Measurements from ENCODE around the gene ERCC6L2.

The ERCC6L2 gene

GRCh38 chr9:95935861-95936578, 60.5 kb downstream of the ERCC6L2 start:
- TF ChIP-seq CTCF (IDR thresholded peaks at IDR 0.05; ENCODE audit: low read depth, low read length, missing control alignments), result no peak
- H3K4me3 ChIP-seq (ENCODE audit: low read depth, low read length), result no peak overlapping the region
- DNase-seq (ENCODE audit: low read depth), result no peak

DNA sequence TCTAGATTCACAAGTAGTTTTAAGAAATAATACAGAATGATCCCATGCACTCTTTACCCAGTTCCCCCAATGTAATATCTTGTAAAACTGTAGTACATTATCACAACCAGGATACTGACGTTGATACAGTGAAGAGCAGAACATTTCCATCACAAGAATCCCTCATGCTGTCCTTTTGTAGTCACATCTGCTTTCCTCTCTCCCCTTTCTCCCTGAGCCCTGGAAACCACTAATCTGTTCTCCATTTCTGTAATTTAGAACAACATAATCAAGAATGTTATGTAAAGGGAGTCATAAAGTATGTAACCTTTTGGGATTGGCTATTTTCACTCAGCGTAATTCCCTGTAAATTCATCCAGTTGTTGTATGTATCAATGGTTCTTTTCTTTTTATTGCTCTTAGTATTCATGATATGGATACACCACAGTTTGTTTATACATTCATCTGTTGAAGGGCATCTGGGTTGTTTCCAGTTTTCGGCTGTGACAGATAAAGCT, 61.1 kb downstream of the ERCC6L2 start:
- no peak overlapping the region for H3K4me3 ChIP-seq (ENCODE audit: low read depth, low read length)
- no peak for DNase-seq (ENCODE audit: low read depth)
- TF ChIP-seq CTCF (IDR thresholded peaks at IDR 0.05; ENCODE audit: low read depth, low read length, missing control alignments), result no peak

DNA sequence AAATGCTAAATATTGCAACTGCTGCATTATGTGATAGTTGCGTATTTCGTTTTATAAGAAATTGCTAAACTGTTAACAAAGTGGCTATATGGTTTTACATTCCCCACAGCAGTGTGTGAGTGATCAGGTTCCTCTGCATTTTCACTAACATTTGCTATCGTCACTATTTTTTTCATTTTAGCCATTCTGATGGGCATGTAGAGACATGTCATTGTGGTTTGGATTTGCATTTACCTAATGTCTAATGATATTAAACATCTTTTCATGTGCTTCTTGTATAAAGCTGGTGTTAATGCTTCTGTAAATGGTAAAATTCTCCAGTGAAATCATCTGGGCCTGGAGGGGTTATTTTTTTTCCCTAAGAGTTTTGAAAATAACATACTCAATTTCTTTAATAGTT, 61.6 kb downstream of the ERCC6L2 start:
- no peak for DNase-seq (ENCODE audit: low read depth)
- no peak overlapping the region for H3K4me3 ChIP-seq (ENCODE audit: low read depth, low read length)
- TF ChIP-seq CTCF (IDR thresholded peaks at IDR 0.05; ENCODE audit: low read depth, low read length, missing control alignments), result no peak

DNA sequence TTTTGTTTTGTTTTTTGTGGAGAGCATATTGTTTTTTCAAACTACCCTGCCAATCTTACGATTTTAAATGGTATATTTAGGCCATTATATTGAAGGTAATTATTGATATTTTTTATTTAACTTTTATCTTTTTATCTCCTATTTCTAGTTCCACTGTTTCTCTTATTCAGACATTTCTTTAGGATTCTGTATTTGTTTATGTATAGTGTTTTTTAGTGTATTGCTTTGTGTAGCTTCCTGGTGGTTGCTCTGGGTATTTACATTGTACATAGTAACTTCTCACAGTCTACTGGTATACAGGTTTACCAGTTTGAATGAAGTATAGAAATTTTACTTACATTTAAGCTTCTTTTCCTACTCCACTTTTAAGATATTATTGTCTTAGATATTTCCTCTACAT, 63.2 kb downstream of the ERCC6L2 start:
- H3K4me3 ChIP-seq (ENCODE audit: low read depth, low read length), result no peak overlapping the region
- no peak for DNase-seq (ENCODE audit: low read depth)
- no peak for TF ChIP-seq CTCF (IDR thresholded peaks at IDR 0.05; ENCODE audit: low read depth, low read length, missing control alignments)

- no peak for DNase-seq (ENCODE audit: low read depth)
- no peak for TF ChIP-seq CTCF (IDR thresholded peaks at IDR 0.05; ENCODE audit: low read depth, low read length, missing control alignments)
- no peak overlapping the region for H3K4me3 ChIP-seq (ENCODE audit: low read depth, low read length)
Measured at GRCh38 chr9:95939472-95939871, 64.0 kb downstream of the ERCC6L2 start.

DNA sequence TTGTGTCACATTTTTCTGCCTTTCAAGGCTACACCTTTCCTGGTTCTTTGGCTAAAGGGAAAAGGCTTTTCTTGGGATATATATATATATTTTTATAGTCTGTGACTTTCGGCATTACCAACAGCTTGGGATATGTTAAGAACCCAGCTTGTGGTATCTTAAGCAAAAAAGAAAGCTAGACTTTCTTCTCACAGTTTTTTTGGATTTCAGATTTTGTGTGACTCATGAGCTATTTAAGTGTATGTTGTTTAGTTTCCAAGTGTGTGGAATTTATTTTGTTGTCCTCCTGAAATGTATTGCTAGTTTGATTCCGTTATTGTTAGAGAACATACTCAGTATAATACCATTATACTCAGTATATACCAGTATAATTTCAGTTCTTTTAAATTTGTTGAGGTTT, 64.8 kb downstream of the ERCC6L2 start:
- DNase-seq (ENCODE audit: low read depth), result no peak
- no peak for TF ChIP-seq CTCF (IDR thresholded peaks at IDR 0.05; ENCODE audit: low read depth, low read length, missing control alignments)
- H3K4me3 ChIP-seq (ENCODE audit: low read depth, low read length), result no peak overlapping the region

DNA sequence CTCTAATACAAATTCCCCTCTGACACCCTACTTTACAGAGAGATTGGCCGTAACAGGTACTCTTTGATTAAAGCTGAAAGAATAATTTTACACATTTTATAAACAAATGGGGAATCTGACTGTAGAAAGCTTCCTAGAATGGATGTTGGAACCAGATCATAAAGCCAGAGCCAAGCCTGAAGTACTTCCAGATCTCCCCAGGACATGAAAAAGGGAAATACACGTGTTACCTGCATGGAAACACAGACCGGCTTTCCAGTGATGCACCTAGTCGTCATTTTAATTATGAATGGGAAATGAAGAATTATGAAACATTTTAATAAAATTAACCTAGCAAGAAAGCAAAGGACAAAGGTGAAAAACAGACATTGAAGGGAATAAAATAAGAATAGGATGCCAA, 66.5 kb downstream of the ERCC6L2 start:
- no peak for TF ChIP-seq CTCF (IDR thresholded peaks at IDR 0.05; ENCODE audit: low read depth, low read length, missing control alignments)
- no peak overlapping the region for H3K4me3 ChIP-seq (ENCODE audit: low read depth, low read length)
- DNase-seq (ENCODE audit: low read depth), result no peak
